HG03457 (cell line): ENCODE results near the gene LYPD6.
"Not testable (repeated sequence)": the region's sequence is repeated elsewhere in the genome, so short reads cannot be mapped to it uniquely, and the experiment has no call there.

Source experiments
- ATAC-seq: cut with Tn5 transposase; IDR thresholded peaks from one replicate; pipeline ENCODE4 v1.9.1; 2021; ENCODE audit warnings: moderate number of reproducible peaks; ENCODE audit not compliant: unreplicated experiment

Gene LYPD6

GRCh38 chr2:149330127-149331022, at the start of gene LYPD6:
TSS of gene LYPD6 (plus strand) at chr2:149330587. CDS start at chr2:149437709, 107,122 bp downstream.
- peak; percentile 72 for ATAC-seq

GRCh38 chr2:149281441-149281840, 48.9 kb upstream of the LYPD6 start:
- ATAC-seq = no peak

- no peak for ATAC-seq
These were observed 39.7 kb upstream of the LYPD6 start for GRCh38 chr2:149290662-149291061.

- ATAC-seq = no peak
These were observed 38.5 kb upstream of the LYPD6 start for GRCh38 chr2:149291881-149292280.

GRCh38 chr2:149296031-149296430, 34.4 kb upstream of the LYPD6 start:
- ATAC-seq = no peak

GRCh38 chr2:149307014-149307413, 23.4 kb upstream of the LYPD6 start:
- ATAC-seq = no peak

GRCh38 chr2:149310349-149310748, 20.0 kb upstream of the LYPD6 start:
- ATAC-seq = no peak

- ATAC-seq = no peak
These were observed 18.3 kb upstream of the LYPD6 start for GRCh38 chr2:149312039-149312438.

GRCh38 chr2:149313512-149313972, 16.8 kb upstream of the LYPD6 start:
- ATAC-seq = peak; percentile 99

GRCh38 chr2:149314687-149315086, 15.7 kb upstream of the LYPD6 start:
- no peak for ATAC-seq

- no peak for ATAC-seq
These were observed 14.9 kb upstream of the LYPD6 start for GRCh38 chr2:149315461-149315860.

- ATAC-seq = not testable (repeated sequence)
These were observed 11.8 kb upstream of the LYPD6 start for GRCh38 chr2:149318566-149318965.

GRCh38 chr2:149320362-149320761, 10.0 kb upstream of the LYPD6 start:
- ATAC-seq = no peak

GRCh38 chr2:149329068-149329467, 1.3 kb upstream of the LYPD6 start:
- no peak for ATAC-seq

GRCh38 chr2:149329489-149330126, 779 bp upstream of the LYPD6 start:
- ATAC-seq = no peak

- ATAC-seq = no peak
These were observed 625 bp downstream of the LYPD6 start for GRCh38 chr2:149331023-149331400.

- ATAC-seq = no peak
These were observed 2.0 kb downstream of the LYPD6 start for GRCh38 chr2:149332364-149332763.

GRCh38 chr2:149333636-149334035, 3.2 kb downstream of the LYPD6 start:
- ATAC-seq = no peak

GRCh38 chr2:149334156-149334555, 3.8 kb downstream of the LYPD6 start:
- ATAC-seq = no peak

GRCh38 chr2:149339324-149339723, 8.9 kb downstream of the LYPD6 start:
- no peak for ATAC-seq

- ATAC-seq = no peak
These were observed 12.1 kb downstream of the LYPD6 start for GRCh38 chr2:149342509-149342908.

- ATAC-seq = no peak
These were observed 13.7 kb downstream of the LYPD6 start for GRCh38 chr2:149344105-149344504.
